ENCODE data around the gene IQSEC1.

Gene IQSEC1

DNA sequence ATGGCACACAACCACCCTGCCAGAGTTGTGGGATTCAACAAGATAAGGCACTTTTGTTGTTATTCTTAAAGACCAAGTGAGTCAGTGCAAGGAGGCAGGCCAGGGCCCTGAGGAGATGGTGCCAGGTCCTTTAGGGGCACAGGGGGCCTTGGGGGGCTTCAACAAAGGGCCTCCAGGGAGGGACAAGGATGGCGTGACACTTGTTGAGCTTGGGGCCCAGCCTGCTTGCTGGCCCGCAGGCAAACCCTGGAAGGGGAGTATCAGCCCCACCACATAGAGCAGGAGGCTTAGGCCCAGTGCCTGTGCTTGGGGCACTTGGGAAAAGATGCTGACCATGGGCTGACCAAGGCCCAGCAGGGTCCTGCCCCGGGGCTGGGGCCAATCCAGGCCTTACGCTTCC lies 5.5 kb downstream of the IQSEC1 start:
- DNase-seq (ENCODE audit: low spot score) = no peak

DNA sequence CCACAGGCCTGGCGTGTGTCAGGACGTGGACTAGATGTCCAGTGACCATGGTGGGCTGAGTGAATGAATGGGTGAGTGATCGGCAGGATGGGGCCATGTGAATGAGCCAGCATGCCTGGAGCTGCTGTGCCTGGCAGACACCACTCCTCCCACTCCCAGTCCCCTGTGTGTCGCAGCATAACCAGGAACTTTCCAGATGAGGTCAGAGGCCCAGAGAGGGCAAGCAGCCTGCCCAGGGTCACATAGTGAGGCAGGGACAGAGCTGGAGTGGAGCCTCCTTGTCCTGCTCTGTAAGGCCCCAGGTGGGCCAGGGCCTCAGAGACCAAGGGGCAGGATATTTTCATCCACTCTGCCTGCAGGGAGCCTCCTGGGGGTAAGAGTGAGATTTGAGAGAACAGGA lies 6.4 kb downstream of the IQSEC1 start:
- no peak for DNase-seq (ENCODE audit: low spot score)

GRCh38 chr3:13066236-13066635 lies 7.0 kb downstream of the IQSEC1 start:
- no peak for DNase-seq (ENCODE audit: low spot score)

- no peak for DNase-seq (ENCODE audit: low spot score)
These were observed 7.5 kb downstream of the IQSEC1 start for GRCh38 chr3:13065727-13066126.

DNA sequence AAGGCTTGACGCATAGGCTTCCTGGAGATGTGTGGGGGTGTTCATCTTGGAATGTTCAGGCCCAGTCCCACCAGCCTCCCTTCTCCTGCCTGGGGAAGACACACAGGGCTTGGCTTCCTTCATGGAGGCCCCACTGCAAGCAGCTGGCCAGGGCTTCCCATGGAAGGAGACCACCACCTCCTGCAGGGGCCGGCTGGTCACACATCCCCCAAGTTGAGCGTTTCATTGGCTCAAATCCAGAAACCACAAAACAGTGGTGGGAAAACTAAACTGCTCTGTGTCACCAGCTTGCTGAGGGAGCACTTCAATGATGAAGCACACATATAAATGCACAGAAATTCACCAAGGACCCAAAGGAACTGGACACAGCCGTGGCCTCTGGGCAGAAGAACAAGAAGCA lies 8.3 kb downstream of the IQSEC1 start:
- no peak for DNase-seq (ENCODE audit: low spot score)

DNA sequence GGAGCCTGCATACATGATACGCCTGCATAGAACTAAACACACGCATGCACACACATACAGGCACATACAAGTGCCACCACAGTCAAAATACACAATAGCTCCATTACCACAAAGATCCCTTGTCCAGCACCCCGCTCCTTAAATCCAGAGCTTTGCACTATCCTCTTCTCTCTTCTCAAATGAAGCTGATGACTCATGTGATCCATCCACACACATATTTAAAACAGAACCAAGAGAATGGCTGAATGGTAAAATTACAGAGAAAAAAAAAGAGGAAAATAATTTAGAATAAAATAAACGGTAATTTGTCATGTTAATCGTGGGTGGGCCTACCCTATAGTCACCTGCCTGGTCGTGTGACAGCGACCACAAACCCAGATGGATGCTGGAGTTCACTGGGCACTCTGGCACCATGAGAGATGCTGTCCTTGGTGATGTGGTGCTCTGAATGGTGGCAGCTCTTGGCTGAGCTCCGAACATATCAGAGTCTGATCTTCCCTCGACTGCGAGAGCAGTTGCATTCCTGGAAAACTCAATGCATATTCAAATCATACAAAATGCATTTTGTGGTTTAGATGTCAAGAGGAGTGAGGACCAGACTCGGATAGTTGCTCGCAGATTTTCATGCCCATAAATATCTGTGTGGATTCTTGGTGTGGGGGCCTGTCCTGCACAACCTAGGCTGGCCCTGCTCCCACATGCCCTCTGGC lies 8.9 kb downstream of the IQSEC1 start:
- no peak for DNase-seq (ENCODE audit: low spot score)

DNA sequence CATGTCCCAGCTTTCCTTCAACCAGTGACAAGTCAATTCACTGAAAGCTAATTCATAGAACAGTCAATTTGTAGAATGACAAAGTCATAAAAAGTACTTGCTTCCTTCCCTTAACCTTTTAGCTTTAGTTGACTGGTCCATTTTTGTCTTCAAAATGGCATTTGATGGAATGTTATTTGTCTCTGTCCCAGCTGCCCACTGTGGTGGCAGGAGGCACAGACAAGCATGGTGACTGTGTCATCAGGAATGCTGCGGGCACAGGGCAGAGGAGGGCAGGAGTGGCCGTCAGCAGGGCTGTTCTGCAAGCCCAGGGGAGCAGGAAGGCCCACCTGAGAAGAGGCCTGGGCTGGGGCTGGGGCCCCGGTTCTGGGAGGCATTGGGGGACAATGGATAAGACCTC lies 10.0 kb downstream of the IQSEC1 start:
- DNase-seq (ENCODE audit: low spot score) = no peak

DNA sequence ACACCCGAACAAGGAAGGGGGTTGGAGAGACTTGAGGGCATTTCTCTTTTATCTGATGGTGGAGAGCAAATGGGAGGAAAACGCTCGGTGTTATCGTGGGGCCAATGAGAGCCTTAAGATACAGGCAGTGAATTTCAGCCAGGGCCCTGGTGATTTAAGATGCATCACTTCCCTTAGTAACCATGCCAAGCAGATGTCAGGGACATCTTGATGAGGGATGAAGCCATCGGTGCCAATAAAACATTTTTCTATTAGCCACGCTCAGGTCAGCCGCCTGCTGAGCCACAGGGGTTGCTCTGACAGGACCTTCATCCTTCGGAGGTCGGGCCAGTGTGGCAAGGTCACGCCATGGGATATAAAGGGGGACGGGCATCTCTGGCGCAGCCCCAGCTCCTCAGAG lies 10.6 kb downstream of the IQSEC1 start:
- no peak for DNase-seq (ENCODE audit: low spot score)

DNA sequence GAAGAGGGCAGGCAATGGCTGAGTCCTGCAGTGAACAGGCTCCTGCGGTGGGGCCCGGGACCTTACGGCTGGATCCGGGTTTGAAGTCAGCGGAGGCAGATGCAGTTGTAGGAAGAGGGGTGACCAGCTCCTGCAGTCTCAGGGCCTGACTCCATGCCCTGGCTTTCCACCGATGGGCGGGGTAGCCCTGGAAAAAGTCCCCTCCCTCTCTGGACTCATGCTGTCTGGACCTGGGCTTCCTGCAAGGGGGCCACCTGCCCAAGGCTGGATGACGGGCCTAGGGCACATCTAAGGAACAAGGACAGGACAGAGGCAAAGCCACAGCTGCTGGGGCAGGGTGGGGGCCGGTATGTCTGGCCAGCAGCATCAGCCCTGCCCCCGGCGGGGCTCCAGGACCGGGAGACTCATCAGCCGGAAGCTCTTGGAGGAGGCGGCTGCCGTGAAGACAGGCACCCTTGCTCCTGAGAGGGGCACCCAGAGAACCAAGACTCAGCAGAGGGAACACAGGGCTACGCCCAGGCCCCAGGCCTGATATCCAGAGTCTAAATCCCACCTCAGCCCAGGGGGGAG lies 12.8 kb downstream of the IQSEC1 start:
- DNase-seq (ENCODE audit: low spot score) = no peak

GRCh38 chr3:13058346-13059120 lies 14.7 kb downstream of the IQSEC1 start:
- DNase-seq (ENCODE audit: low spot score) = no peak

GRCh38 chr3:13057282-13058040 lies 15.8 kb downstream of the IQSEC1 start:
- no peak for DNase-seq (ENCODE audit: low spot score)

GRCh38 chr3:13055634-13056033 lies 17.6 kb downstream of the IQSEC1 start:
- DNase-seq (ENCODE audit: low spot score) = no peak

DNA sequence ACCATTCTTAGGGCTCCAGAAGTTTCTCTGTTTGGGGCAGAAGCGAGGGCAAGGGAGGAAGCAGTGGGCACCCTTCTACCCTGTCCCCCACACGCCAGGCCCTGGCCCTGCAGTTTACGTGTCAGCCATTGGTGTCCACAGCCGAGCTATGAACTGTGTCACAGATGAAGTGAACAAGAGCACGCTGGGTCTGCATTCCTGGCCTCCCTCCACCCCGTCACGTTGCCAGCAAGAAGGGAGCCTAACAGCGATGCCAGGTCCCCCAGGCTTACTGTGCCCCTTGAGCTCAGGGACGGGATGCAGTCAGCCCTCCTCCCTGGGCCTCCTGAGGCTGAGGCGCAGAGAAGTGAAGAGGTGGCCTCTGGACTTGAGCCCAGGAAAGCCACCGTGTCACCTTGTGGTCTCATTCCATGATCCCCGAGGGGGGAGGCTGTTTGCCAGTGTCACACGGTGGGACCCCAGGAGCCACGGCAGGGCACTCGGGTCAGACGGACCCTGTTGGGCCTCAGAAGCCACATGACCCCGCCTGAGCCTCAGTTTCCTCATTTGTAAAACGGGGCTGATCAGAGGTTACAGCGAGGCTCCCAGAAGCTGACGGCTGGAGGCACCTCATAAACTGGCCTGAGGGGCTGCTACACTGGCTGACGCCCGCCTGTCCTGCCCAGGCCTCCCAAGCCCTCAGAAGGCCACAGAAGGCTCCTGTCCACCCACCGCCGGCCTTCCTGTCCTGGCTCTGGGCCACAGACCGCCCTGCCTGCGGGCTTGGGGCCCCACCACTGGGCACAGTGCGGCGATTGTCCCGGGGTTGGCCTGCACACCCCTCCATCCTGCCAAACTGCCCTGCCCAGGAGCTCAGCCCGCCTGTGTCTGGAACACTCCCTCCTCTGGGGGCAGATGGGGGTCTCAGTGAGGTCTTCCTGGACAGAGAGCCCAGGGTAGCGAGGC lies 18.6 kb downstream of the IQSEC1 start:
- DNase-seq (ENCODE audit: low spot score) = no peak

GRCh38 chr3:13053893-13054292 lies 19.3 kb downstream of the IQSEC1 start:
- no peak for DNase-seq (ENCODE audit: low spot score)

DNA sequence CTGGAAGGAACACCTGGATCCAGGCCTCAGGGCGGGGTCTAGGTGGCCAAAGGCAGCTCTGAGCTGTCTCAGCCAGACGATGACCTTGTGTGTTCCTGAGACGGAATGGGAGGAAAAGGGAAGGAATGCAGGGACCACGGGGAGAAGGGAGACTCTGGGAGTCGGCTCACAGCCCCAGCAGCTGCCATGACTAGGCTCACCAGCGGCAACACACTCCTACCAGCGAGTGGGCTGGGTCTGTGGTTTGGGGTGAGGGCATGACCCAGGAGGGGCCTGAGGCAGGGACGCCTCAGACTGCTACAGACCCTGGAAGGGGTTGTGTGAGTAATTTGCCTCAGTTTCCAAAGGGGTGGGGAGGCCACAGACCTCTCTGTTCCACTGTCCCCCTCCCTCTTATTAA lies 19.8 kb downstream of the IQSEC1 start:
- no peak for DNase-seq (ENCODE audit: low spot score)

DNA sequence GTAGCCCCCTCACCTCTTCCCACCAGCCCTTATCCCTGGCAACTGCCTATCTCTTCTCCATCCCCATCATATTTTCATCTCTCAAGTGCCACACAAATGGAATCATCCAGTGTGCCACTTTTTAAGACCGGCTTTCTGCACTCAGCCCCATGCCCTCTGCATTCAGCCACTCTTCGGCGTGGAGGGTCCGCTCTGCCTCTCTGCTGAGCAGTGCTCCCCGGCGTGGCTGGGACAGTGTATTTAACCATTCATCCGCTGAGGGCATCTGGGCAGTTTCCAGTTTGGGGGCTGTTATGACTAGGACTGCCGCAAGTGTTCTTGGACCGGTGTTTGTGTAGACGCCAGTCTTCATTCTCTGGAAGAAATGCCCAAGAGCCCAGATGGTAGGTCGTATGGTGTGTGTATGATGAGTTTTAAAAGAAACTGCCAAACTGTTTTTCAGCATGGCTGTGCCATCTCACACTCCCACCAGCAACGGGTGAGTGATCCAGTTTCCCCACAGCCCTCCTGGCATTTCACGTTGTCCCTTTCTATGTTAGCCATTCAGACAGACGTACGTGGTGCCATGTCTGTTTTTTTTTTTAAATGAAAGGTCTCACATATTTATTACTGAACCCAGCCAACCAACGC lies 20.9 kb downstream of the IQSEC1 start:
- DNase-seq (ENCODE audit: low spot score) = no peak

- DNase-seq (ENCODE audit: low spot score) = no peak
These were observed 21.6 kb downstream of the IQSEC1 start for GRCh38 chr3:13051581-13051980.

- DNase-seq (ENCODE audit: low spot score) = no peak
These were observed 22.2 kb downstream of the IQSEC1 start for GRCh38 chr3:13051066-13051465.

- DNase-seq (ENCODE audit: low spot score) = no peak
These were observed 22.8 kb downstream of the IQSEC1 start for GRCh38 chr3:13050446-13050845.

GRCh38 chr3:13049400-13049799 lies 23.8 kb downstream of the IQSEC1 start:
- no peak for DNase-seq (ENCODE audit: low spot score)

Data from kidney capillary endothelial cell (primary cell).